Activated CD8-positive, alpha-beta T cell treated with anti-CD3 and anti-CD28 coated beads for 36 hours (primary cell): Measurements from ENCODE around the gene CPA4. TPM values are rescaled to one million over a fixed set of nuclear protein-coding genes. Genes with fewer than 3 reads are reported as not detected.
A peak's percentile ranks its signal among the peaks of the same experiment; 100 is the strongest.
"Not testable (repeated sequence)": the region's sequence is repeated elsewhere in the genome, so short reads cannot be mapped to it uniquely, and the experiment has no call there.

Experiments used
- ATAC-seq: fragments of 200-7000 bp; cut with Tn5 transposase; one replicate; pipeline ENCODE4 v1.10.0; 2021; ENCODE audit warnings: mild to moderate bottlenecking, moderate library complexity
- CTCF ChIA-PET: fragments of 350-600 bp; sonication (Branson Sonifier 250); formaldehyde crosslinking; loops from one replicate; lab custom pipeline; 2021; ENCODE audit warnings: antibody characterized with exemption; lab: Charles Lee
- POLR2A ChIA-PET: fragments of 350-600 bp; sonication (Branson Sonifier 250); formaldehyde crosslinking; loops from one replicate; lab custom pipeline; 2021; ENCODE audit warnings: antibody characterized with exemption; lab: Charles Lee
- DNase-seq: peaks from one replicate; pipeline ENCODE4 v3.0.0-alpha.2; 2020
- H3K27ac Mint-ChIP-seq: one replicate; pipeline ENCODE4 v1.8.0; 2021; ENCODE audit warnings: mild to moderate bottlenecking, mixed read lengths
- H3K27me3 Mint-ChIP-seq: one replicate; pipeline ENCODE4 v1.8.0; 2021; ENCODE audit warnings: mixed read lengths
- H3K36me3 Mint-ChIP-seq: one replicate; pipeline ENCODE4 v1.8.0; 2021; ENCODE audit warnings: low read depth, mixed read lengths
- H3K4me1 Mint-ChIP-seq: one replicate; pipeline ENCODE4 v1.8.0; 2021; ENCODE audit warnings: low read depth, mixed read lengths
- H3K4me3 Mint-ChIP-seq: one replicate; pipeline ENCODE4 v1.8.0; 2021; ENCODE audit warnings: mild to moderate bottlenecking, moderate library complexity, mixed read lengths
- H3K9me3 Mint-ChIP-seq: one replicate; pipeline ENCODE4 v1.8.0; 2021; ENCODE audit warnings: mixed read lengths
- CTCF ChIP-seq: fragments of 200-600 bp; IDR thresholded peaks from one replicate; pipeline ENCODE4 v1.8.0; 2022; ENCODE audit warnings: antibody characterized with exemption, mild to moderate bottlenecking
- intact Hi-C: fragments of 100-400 bp; cut with micrococcal nuclease; formaldehyde crosslinking; loops from one replicate; pipeline ENCODE4 v1.10.0; 2022
- total RNA-seq, 2 experiments: library from RNA; stranded (reverse); gene quantifications; one replicate each; pipeline ENCODE4 v1.2.3, GENCODE V29; 2021

Gene CPA4
- total RNA-seq, 2 experiments from 2014 or later = not detected

- DNase-seq = no peak
These were observed 12.6 kb downstream of the CPA4 start for GRCh38 chr7:130305433-130306042.

GRCh38 chr7:130309986-130310385 is 17.0 kb downstream of the CPA4 start:
- TF ChIP-seq CTCF = no peak
- DNase-seq (no peak), ATAC-seq (no peak)
- H3K27me3 Mint-ChIP-seq = no peaks in the 10 kb centered on the region
- peaks cover 3% of the 10 kb centered on the region for H3K4me1 Mint-ChIP-seq
- no peak overlapping the region for H3K4me3 Mint-ChIP-seq
- H3K36me3 Mint-ChIP-seq = no peaks in the 10 kb centered on the region
- intact Hi-C loops = no loop called here
- POLR2A ChIA-PET = no interaction called here
- no peaks in the 10 kb centered on the region for H3K9me3 Mint-ChIP-seq
- H3K27ac Mint-ChIP-seq = no peak overlapping the region
- CTCF ChIA-PET = interaction anchor here (0.6 kb wide), 1 partner anchor 139 kb away, joined by 3 read pairs; no protein-coding TSS in a partner anchor

More at GRCh38 chr7:130305433-130306042, 12.6 kb downstream of the CPA4 start:
- no peaks in the 10 kb centered on the region for H3K9me3 Mint-ChIP-seq
- intact Hi-C loops = no loop called here
- ATAC-seq = no peak
- no peak for TF ChIP-seq CTCF
- no peaks in the 10 kb centered on the region for H3K36me3 Mint-ChIP-seq
- ChIA-PET CTCF (interaction anchor here (1.2 kb wide), 1 partner anchor 9 kb away, joined by 3 read pairs; no protein-coding TSS in a partner anchor), POLR2A (no interaction called here)
- no peak overlapping the region for H3K27ac Mint-ChIP-seq
- H3K4me1 Mint-ChIP-seq = peaks cover 3% of the 10 kb centered on the region
- no peak overlapping the region for H3K4me3 Mint-ChIP-seq
- H3K27me3 Mint-ChIP-seq = no peaks in the 10 kb centered on the region

GRCh38 chr7:130314305-130314704 is 21.3 kb downstream of the CPA4 start:
- ATAC-seq (no peak), DNase-seq (no peak)
- intact Hi-C loops = no loop called here
- Mint-ChIP-seq H3K9me3 (no peaks in the 10 kb centered on the region), H3K4me1 (peaks cover 3% of the 10 kb centered on the region), H3K36me3 (no peaks in the 10 kb centered on the region), H3K27ac (no peak overlapping the region), H3K4me3 (no peak overlapping the region), H3K27me3 (no peaks in the 10 kb centered on the region)
- CTCF ChIA-PET = no interaction called here
- POLR2A ChIA-PET = no interaction called here
- no peak for TF ChIP-seq CTCF

DNA sequence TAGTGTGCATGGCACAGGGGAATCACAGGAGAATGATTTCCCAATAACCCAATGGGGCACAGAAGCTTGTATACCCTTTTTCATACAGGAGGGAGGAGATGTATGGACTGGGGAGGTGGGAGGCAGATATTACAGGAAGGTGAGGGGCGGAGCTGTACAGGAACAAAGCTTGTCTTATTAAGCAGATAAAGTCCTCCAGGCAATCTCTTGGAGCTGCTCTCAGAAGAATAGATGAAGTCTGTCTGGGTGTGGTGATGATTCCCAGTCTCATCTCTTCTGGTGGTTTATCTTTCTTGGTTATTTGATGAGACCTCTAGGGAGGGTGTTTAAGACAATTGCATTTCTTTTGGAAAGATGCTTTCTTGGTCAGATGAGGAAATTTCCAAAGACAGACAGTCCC is 26.6 kb downstream of the CPA4 start:
- DNase-seq = no peak
- Mint-ChIP-seq H3K27me3 (no peaks in the 10 kb centered on the region), H3K27ac (no peak overlapping the region), H3K4me1 (no peaks in the 10 kb centered on the region), H3K9me3 (no peaks in the 10 kb centered on the region), H3K36me3 (no peaks in the 10 kb centered on the region), H3K4me3 (no peak overlapping the region)
- intact Hi-C loops = no loop called here
- POLR2A ChIA-PET = no interaction called here
- CTCF ChIA-PET = no interaction called here
- ATAC-seq = no peak
- TF ChIP-seq CTCF = no peak

GRCh38 chr7:130321542-130322229 is 28.7 kb downstream of the CPA4 start:
- H3K4me1 Mint-ChIP-seq, POLR2A ChIA-PET, DNase-seq, H3K27ac Mint-ChIP-seq, intact Hi-C loops, H3K9me3 Mint-ChIP-seq, CTCF ChIA-PET, H3K27me3 Mint-ChIP-seq, H3K36me3 Mint-ChIP-seq, H3K4me3 Mint-ChIP-seq: not testable (repeated sequence)
- peak; percentile 61 for ATAC-seq
